AG10803 (cell line): Measurements from ENCODE around the gene ZNF800.

Source experiments
- DNase-seq: peaks from one replicate; pipeline ENCODE4 v3.0.0; 2010; ENCODE audit warnings: low read depth
- H3K4me3 ChIP-seq: 2 replicates; pipeline ENCODE4 v1.5.1; 2011; ENCODE audit warnings: mild to moderate bottlenecking, low read length, control low read depth
- TF ChIP-seq, protein P1 (sequence below): conservative IDR thresholded peaks from 2 replicates; pipeline ENCODE4 v1.5.1; 2011; ENCODE audit warnings: mild to moderate bottlenecking, low read length, control low read depth, inconsistent platforms

The ZNF800 gene

DNA sequence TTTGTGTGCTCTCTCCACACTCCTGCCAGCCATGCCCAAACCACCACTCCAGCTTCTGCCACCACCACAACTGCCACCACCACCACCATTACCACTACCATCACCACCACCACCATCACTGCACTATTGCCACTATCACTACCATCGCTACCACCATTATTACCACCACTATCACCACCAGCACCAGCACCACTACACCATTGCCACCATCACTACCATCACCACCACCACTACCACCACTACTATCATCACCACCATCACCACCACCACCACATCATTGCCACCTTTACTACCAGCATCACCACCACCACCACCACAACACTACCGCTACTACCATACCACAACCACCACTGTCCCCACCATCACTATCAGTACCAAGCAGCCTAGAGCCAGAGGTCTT lies 26.0 kb upstream of the ZNF800 start:
- DNase-seq = no peak
- TF ChIP-seq, protein P1, sequence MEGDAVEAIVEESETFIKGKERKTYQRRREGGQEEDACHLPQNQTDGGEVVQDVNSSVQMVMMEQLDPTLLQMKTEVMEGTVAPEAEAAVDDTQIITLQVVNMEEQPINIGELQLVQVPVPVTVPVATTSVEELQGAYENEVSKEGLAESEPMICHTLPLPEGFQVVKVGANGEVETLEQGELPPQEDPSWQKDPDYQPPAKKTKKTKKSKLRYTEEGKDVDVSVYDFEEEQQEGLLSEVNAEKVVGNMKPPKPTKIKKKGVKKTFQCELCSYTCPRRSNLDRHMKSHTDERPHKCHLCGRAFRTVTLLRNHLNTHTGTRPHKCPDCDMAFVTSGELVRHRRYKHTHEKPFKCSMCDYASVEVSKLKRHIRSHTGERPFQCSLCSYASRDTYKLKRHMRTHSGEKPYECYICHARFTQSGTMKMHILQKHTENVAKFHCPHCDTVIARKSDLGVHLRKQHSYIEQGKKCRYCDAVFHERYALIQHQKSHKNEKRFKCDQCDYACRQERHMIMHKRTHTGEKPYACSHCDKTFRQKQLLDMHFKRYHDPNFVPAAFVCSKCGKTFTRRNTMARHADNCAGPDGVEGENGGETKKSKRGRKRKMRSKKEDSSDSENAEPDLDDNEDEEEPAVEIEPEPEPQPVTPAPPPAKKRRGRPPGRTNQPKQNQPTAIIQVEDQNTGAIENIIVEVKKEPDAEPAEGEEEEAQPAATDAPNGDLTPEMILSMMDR = no peak
- no peak overlapping the region for H3K4me3 ChIP-seq

DNA sequence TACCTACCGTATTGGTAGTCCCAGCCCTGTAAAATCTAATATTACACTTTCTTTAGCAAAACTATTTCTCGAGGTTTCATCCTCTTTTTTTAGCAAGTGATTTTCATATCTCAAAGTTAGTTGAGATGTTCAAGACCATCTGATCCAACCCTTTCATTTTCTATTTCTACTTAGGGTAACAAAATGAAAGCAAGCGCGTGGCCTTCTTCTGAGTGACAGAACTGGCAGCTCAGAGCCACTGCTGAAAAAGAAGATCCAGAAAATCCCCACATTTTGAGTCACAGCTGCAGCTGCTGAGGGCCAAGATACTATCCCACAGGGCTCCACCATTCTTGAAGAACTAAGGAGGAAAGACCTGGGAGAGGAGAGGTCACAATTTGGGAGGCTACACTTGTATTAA lies 24.8 kb upstream of the ZNF800 start:
- DNase-seq = no peak
- TF ChIP-seq, protein P1 = no peak
- H3K4me3 ChIP-seq = no peak overlapping the region

DNA sequence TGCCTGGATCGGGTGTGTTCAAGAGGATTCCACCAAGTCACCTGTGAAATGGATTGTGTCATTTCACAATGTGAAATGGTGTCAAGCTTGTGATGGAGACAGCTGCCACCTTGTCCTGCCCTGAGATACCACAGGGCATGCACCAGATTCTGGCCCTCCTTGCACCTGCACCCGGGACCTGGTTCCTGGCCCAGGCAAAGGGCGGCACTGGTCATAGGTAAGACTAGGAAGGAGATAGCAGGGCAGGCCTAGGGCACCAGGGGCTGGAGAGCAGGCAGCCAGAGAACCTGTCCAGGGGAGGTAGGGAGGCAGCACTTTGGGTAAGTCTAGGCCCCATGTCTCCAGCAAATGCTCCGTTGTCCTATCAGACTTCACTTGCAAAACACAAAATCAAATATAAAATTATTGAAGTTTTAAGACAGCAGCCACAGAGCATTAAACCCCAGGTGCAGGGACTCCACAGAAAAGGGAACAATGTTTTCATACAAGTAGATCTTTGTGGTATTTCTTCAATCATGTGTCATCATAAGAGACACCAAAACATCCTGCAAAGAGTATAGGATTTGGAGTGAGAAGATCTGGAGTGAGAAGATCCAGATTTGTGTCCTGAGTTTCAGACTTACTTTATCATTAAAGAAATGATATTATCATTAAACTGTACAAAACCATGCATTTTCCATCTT lies 22.7 kb upstream of the ZNF800 start:
- no peak for DNase-seq
- H3K4me3 ChIP-seq = no peak overlapping the region
- TF ChIP-seq, protein P1 = no peak

DNA sequence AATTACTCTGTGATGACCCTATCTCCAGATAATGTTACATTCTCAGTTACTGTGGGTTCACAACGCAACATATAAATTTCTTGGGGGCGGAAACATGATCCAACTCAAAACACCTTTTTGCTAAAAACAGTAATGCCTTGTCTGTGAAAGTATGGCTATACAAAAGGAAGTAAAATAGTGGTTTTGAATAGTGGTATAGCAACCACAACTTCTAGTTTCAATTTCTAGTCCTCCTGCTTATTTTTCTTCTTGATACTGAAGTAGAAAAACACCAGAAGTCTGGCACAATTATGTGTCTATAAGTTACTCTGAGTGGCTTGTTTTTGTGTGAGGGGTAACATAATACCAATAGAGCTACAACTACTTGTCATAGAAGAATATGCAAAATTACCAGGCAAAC lies 21.5 kb upstream of the ZNF800 start:
- TF ChIP-seq, protein P1 = no peak
- no peak for DNase-seq
- no peak overlapping the region for H3K4me3 ChIP-seq

DNA sequence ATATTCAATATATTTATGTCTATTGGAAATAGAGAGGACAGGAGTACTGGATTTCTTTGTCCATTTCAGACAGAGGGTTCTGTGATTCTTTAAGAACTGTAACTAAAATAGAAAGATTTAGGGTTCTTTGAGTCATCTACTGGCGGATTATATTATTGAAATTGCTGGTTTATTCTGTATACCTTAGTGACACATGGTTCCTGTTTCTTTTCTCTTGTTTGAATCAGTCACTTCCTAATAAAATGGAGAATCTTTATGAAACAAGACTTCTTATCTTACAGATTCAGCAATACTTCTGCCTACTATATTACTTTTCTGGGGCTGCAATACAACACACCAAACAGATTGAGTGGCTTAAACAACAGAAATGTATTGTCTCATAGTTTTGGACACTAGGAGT lies 20.8 kb upstream of the ZNF800 start:
- no peak overlapping the region for H3K4me3 ChIP-seq
- TF ChIP-seq, protein P1 = no peak
- no peak for DNase-seq

DNA sequence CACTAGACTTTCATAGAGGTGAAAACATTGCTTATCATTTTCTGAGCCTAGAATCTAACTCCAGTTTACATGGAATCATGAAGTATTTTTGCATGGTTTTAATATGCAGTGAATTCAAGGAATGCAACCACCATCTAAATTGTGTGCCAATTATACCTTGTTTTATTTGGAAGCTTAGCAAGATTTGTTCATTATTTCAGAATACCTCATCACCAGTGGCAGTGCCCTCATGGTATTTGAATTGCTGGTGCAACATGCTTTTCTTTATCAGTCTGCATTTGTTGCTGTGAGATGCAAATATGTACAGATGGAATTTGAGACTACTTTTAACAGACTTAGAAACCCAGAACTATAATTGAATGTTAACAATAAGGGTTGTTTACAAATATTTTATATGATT lies 18.7 kb upstream of the ZNF800 start:
- DNase-seq = no peak
- H3K4me3 ChIP-seq = no peak overlapping the region
- TF ChIP-seq, protein P1 = no peak

DNA sequence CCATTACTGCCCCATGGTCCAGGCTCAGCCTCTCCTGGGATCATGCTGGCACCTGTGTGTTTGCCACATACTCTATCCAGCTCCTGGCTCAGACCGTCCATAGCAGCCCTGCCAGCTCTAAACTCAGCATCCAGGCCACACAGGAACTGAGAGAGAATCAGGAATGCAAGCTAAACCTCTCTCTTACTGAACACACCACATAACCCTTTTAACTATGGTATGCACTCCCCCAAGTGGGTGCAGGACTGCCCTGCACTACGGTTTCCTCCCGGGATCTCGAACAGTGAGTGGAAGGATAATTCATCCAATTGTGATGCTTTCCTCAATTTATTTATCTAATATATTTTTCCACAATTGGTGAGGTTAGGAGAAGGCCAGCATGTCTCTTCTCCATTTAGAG lies 17.1 kb upstream of the ZNF800 start:
- H3K4me3 ChIP-seq = no peak overlapping the region
- DNase-seq = peak; percentile 22
- TF ChIP-seq, protein P1 = peak; percentile 34; the same call in 1 of the 2 replicates
